OCI-LY3 (cell line): ENCODE data around the gene EBI3.

Experiments
- H2AFZ ChIP-seq: fragments of 200-600, 300-600 bp; shearing (Covaris generic); 2 replicates; pipeline ENCODE4 v1.6.0; 2014; ENCODE audit warnings: antibody characterized with exemption, low read depth, low read length
- H3K27ac ChIP-seq: fragments of 200-600, 300-600 bp; sonication (generic); 2 replicates; pipeline ENCODE4 v1.5.1; 2014; ENCODE audit warnings: mild to moderate bottlenecking, low read length, moderate library complexity, mixed read lengths
- H3K27me3 ChIP-seq: fragments of 200-600, 300-600 bp; sonication (generic); 2 replicates; pipeline ENCODE4 v1.6.1; 2014; ENCODE audit warnings: low read depth, low read length, mixed read lengths
- H3K36me3 ChIP-seq: fragments of 200-600, 300-600 bp; sonication (generic); replicated peaks from 2 replicates; pipeline ENCODE3; 2014; ENCODE audit warnings: low read depth, low read length, mixed read lengths
- H3K4me1 ChIP-seq: fragments of 300-600, 200-600 bp; sonication (generic); 2 replicates; pipeline ENCODE4 v1.6.1; 2014; ENCODE audit warnings: low read length, mixed read lengths
- H3K4me2 ChIP-seq: fragments of 200-600, 300-600 bp; sonication (generic); 2 replicates; pipeline ENCODE4 v1.6.1; 2014; ENCODE audit warnings: low read length, mixed read lengths
- H3K4me3 ChIP-seq: fragments of 300-600, 200-600 bp; sonication (generic); 2 replicates; pipeline ENCODE4 v1.5.1; 2014; ENCODE audit warnings: antibody characterized with exemption, mild to moderate bottlenecking, low read length, moderate library complexity
- H3K79me2 ChIP-seq: fragments of 300-600, 200-600 bp; shearing (Covaris generic); 2 replicates; pipeline ENCODE4 v1.6.1; 2014; ENCODE audit warnings: mild to moderate bottlenecking, low read length, mixed read lengths
- H3K9ac ChIP-seq: fragments of 300-600, 200-600 bp; shearing (Covaris generic); 2 replicates; pipeline ENCODE4 v1.6.0; 2014; ENCODE audit warnings: mild to moderate bottlenecking, low read length, moderate library complexity
- H3K9me3 ChIP-seq: fragments of 200-600, 300-600 bp; shearing (Covaris generic); 2 replicates; pipeline ENCODE4 v1.6.1; 2014; ENCODE audit warnings: low read length, mixed read lengths; ENCODE audit not compliant: insufficient read depth
- H4K20me1 ChIP-seq: fragments of 200-600, 300-600 bp; sonication (generic); 2 replicates; pipeline ENCODE4 v1.6.1; 2016; ENCODE audit warnings: low read length, mixed read lengths; ENCODE audit not compliant: insufficient read depth
- EZH2phosphoT487 ChIP-seq: fragments of 200-600 bp; shearing (Covaris generic); IDR thresholded peaks from 2 replicates; pipeline ENCODE4 v1.6.1; 2018; ENCODE audit warnings: antibody characterized with exemption, mixed run types, low read depth
- TF ChIP-seq, protein P1 (sequence below): fragments of 200-600, 300-600 bp; sonication (generic); IDR thresholded peaks from 2 replicates; pipeline ENCODE4 v1.5.1; 2014; ENCODE audit warnings: antibody characterized with exemption, low read length, low read depth

Gene EBI3

DNA sequence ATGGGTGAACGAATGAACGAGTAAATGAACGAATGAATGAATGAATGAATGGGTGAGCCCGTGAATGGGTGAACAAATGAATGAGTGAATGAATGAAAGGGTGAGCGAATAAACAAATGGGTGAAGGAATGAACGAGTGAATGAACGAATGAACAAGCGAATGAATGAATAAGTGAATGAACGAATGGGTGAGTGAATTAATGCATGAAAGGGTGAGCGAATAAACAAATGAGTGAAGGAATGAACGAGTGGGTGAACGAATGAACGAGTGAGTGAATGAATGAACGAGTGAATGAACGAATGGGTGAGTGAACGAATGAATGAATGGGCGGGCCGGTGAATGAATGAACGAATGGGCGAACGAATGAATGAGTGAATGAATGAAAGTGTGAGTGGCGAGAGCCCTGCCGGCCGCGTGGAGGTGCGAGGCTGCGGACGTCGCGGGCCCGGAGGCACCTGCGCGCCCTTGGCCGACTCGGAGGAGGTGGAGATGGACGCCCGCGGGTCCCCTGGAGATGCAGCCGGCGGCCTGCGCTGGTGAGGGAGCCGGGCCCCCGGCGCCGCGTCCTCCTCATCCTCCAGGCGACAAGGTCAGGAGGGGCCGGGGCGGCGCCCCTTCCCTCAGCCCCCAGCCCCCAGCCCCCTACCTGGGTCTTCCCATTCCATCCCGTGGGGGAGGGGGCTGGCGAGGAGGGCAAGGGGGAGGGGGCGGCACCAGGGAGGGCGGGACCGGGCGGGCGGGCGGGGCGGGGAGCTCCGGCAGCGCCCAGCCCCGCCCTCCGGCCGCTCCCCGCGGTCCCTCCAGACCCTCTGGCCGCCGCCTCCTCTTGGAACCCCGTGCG lies 31.5 kb upstream of the EBI3 start:
- Histone ChIP-seq H4K20me1 (no peaks in the 10 kb centered on the region), H3K4me3 (no peak overlapping the region), H3K4me2 (no peak overlapping the region), H3K27me3 (peaks cover 26% of the 10 kb centered on the region; the same call in 1 of the 2 replicates), H3K79me2 (no peaks in the 10 kb centered on the region), H3K4me1 (no peaks in the 10 kb centered on the region), H3K36me3 (no peaks in the 10 kb centered on the region), H2AFZ (no peak overlapping the region), H3K27ac (no peak overlapping the region), H3K9me3 (0 out of 2 replicates have a peak, but pooled peaks cover 5% of the 10 kb centered on the region), H3K9ac (no peak overlapping the region)
- TF ChIP-seq, protein P1, sequence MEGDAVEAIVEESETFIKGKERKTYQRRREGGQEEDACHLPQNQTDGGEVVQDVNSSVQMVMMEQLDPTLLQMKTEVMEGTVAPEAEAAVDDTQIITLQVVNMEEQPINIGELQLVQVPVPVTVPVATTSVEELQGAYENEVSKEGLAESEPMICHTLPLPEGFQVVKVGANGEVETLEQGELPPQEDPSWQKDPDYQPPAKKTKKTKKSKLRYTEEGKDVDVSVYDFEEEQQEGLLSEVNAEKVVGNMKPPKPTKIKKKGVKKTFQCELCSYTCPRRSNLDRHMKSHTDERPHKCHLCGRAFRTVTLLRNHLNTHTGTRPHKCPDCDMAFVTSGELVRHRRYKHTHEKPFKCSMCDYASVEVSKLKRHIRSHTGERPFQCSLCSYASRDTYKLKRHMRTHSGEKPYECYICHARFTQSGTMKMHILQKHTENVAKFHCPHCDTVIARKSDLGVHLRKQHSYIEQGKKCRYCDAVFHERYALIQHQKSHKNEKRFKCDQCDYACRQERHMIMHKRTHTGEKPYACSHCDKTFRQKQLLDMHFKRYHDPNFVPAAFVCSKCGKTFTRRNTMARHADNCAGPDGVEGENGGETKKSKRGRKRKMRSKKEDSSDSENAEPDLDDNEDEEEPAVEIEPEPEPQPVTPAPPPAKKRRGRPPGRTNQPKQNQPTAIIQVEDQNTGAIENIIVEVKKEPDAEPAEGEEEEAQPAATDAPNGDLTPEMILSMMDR, result no peak
- TF ChIP-seq EZH2phosphoT487, result no peak

DNA sequence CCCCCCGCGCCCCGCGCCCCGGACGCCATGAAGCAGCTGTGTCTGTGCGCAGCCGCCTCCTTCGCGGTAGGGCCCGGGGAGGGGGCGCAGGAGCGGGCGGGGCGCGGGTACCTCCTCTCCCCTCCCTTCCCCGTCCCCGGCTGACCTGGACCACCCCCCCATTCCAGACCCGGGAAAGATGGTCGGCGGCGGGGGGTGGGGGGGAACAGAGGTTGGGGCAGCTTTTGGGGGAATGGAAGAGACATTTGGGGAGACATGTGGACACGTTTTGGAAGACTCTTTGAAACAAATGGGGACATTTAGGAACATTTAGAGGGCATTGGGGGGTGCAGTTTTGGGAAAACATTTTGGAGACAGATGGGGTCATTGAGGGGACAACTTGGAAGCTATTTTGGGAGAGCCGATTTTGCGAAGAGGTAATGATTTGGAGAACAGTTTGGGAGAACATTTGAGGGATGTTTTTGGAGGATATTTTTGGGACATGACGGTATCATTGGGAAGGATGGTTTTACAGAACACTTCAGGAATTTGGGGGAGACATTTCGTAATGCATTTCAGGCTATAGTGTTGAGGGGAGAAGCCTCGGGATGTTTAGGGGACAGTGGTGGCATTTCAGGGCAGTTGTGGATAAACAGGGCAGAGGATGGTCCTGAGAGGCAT lies 30.7 kb upstream of the EBI3 start:
- Histone ChIP-seq H3K27ac (no peak overlapping the region), H3K4me1 (no peaks in the 10 kb centered on the region), H3K4me3 (no peak overlapping the region), H3K27me3 (peaks cover 26% of the 10 kb centered on the region; the same call in 1 of the 2 replicates), H3K36me3 (no peaks in the 10 kb centered on the region), H3K9me3 (0 out of 2 replicates have a peak, but pooled peaks cover 5% of the 10 kb centered on the region), H2AFZ (no peak overlapping the region), H3K9ac (no peak overlapping the region), H3K79me2 (no peaks in the 10 kb centered on the region), H3K4me2 (no peak overlapping the region), H4K20me1 (no peaks in the 10 kb centered on the region)
- no peak for TF ChIP-seq EZH2phosphoT487
- TF ChIP-seq, protein P1, result no peak

DNA sequence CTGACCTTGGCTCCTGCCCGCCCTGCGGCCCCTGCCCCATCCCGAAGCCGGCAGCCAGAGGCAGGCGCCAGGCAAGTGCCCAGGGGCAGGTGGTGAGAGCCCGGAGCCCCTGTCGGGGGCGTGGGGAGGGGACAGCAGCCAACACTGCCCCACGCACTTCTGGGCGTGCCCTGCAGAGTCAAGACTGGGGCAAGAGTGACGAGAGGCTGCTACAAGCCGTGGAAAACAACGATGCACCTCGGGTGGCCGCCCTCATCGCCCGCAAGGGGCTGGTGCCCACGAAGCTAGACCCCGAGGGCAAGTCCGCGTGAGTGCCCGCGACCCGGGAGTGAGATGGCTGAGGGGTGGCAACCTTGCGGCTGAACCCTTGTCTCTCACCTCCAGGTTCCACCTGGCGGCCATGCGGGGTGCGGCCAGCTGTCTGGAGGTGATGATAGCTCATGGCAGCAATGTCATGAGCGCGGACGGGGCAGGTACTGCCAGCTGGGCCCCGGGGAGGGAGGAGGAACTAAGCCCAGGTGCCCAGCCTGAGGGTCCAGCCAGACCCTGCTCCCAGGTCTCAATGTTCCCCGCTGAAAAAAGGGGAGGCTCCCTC lies 29.5 kb upstream of the EBI3 start:
- H3K9me3 ChIP-seq, result 0 out of 2 replicates have a peak, but pooled peaks cover 5% of the 10 kb centered on the region
- H3K4me2 ChIP-seq, result no peak overlapping the region
- no peak overlapping the region for H2AFZ ChIP-seq
- TF ChIP-seq, protein P1, result no peak
- TF ChIP-seq EZH2phosphoT487, result no peak
- peaks cover 4% of the 10 kb centered on the region; the same call in 1 of the 2 replicates for H3K4me1 ChIP-seq
- H3K36me3 ChIP-seq, result no peaks in the 10 kb centered on the region
- no peaks in the 10 kb centered on the region for H4K20me1 ChIP-seq
- H3K27ac ChIP-seq, result no peak overlapping the region
- no peak overlapping the region for H3K9ac ChIP-seq
- H3K4me3 ChIP-seq, result no peak overlapping the region
- H3K27me3 ChIP-seq, result peaks cover 19% of the 10 kb centered on the region; the same call in 1 of the 2 replicates
- H3K79me2 ChIP-seq, result no peaks in the 10 kb centered on the region
